ENCODE data around the gene C1QBP. TPM values are rescaled to one million over a fixed set of nuclear protein-coding genes. Genes with fewer than 3 reads are reported as not detected.

Gene C1QBP, protein sequence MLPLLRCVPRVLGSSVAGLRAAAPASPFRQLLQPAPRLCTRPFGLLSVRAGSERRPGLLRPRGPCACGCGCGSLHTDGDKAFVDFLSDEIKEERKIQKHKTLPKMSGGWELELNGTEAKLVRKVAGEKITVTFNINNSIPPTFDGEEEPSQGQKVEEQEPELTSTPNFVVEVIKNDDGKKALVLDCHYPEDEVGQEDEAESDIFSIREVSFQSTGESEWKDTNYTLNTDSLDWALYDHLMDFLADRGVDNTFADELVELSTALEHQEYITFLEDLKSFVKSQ
- 77.1 and 90.7 TPM in 2 replicates for total RNA-seq

DNA sequence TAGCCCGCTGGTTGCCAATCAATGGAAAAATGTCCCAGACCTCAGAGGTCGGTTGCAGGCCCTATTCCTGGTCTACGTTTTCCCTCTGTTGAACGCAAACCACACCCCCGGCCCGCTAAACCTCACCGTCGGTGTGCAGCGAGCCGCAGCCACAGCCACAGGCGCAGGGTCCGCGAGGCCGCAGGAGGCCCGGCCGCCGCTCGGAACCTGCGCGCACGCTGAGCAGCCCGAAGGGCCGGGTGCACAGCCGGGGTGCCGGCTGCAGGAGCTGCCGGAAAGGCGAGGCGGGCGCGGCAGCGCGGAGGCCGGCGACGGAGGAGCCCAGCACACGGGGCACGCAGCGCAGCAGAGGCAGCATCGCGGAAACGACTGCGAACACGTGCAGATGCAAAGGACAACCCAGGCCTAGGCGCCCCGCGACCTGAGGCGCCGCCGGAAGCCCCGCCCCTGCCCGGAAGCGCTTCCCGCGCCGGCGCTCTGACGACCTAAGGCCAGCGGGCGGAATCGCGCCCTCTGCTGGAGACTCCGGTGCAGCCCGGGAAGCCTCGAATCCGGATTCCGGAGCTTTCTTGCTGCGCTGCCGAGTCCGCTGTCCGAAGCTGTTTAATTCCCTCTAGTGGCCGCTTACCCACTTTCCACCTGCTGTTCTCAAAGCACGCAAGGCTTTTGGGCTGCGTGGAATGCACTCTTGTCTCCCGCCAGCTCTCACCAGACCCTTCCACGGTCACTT, at the start of gene C1QBP:
TSS of gene C1QBP (minus strand) at position 440 of the 730 bp plus-strand sequence. CDS start at position 358, 82 bp downstream.

GRCh38 chr17:5486206-5487124, 47.5 kb upstream of the C1QBP start, which contains the start of gene MIS12:
Gene MIS12, plus strand, starts transcription at chr17:5486566. Its CDS starts 2,297 bp downstream, at chr17:5488863.

GRCh38 chr17:5485270-5486205, 46.6 kb upstream of the C1QBP start, which contains the start of gene DERL2:
Gene DERL2, minus strand, starts transcription at chr17:5486178. Its CDS starts 17 bp downstream, at chr17:5486161.

GRCh38 chr17:5419959-5420653, 18.8 kb downstream of the C1QBP start, which contains the start of gene RPAIN:
Gene RPAIN, plus strand, starts transcription at chr17:5420182. Its CDS starts 29 bp downstream, at chr17:5420211.

GRCh38 chr17:5419356-5419958, 19.5 kb downstream of the C1QBP start, which contains the start of gene NUP88:
Gene NUP88, minus strand, starts transcription at chr17:5419662. Its CDS starts 12 bp downstream, at chr17:5419650.

Other genes with a start within 250 kb of the C1QBP start
- gene ZNF594, start 247.3 kb downstream of the C1QBP start, total RNA-seq, result 7.5 and 9.6 TPM in 2 replicates
- not detected in 2 replicates for gene SCIMP, start 204.3 kb downstream of the C1QBP start, total RNA-seq
- 48.8 and 49.9 TPM in 2 replicates for gene RABEP1, start 156.9 kb downstream of the C1QBP start, total RNA-seq
- gene NUP88, start 19.5 kb downstream of the C1QBP start, total RNA-seq, result 41.4 and 57.3 TPM in 2 replicates
- gene RPAIN, start 19.0 kb downstream of the C1QBP start, total RNA-seq, result 19.1 and 20.0 TPM in 2 replicates
- 11.9 and 15.3 TPM in 2 replicates for gene DHX33, start 29.8 kb upstream of the C1QBP start, total RNA-seq
- 29.3 and 31.3 TPM in 2 replicates for gene DERL2, start 47.0 kb upstream of the C1QBP start, total RNA-seq
- gene MIS12, start 47.4 kb upstream of the C1QBP start, total RNA-seq, result 7.4 and 10.9 TPM in 2 replicates
- gene NLRP1, start 145.4 kb upstream of the C1QBP start, total RNA-seq, result 34.9 and 36.8 TPM in 2 replicates